ENCODE measurements around the gene AKIRIN2. TPM values are rescaled to one million over a fixed set of nuclear protein-coding genes. Genes with fewer than 3 reads are reported as not detected.

AKIRIN2 gene
- total and polyA plus RNA-seq, 2 donors (not counting 3 experiments of a cell fraction or from before 2014, with no cell fraction given) = 19.0 to 46.4 TPM

DNA sequence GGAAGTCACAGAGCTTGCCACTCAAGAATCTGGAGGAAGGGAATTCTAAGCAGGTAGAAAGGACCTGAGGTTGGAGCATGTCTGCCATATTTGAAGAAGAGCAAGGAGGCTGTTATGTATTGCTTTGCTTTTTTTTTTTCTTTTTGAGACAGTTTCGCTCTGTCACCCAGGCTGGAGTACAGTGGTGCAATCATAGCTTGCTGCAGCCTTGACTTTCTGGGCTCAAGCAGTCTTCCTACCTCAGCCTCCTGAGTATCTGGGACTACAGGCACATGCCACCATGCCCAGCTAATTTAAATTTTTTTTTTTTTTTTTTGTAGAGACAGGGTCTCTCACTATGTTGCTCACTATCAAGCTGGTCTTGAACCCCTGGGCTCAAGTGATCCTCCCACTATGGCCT lies 71.3 kb downstream of the AKIRIN2 start:
- Histone ChIP-seq H3K27me3 (ENCODE audit: control insufficient read depth in 2 of 2, insufficient read depth in 2 of 2, low read length in 2 of 2) (no peaks in the 10 kb centered on the region), H4K20me1 (replicated peaks; ENCODE audit: control insufficient read depth, extremely low read depth, insufficient read depth, low read length) (no peaks in the 10 kb centered on the region), H3K9me3 (replicated peaks; ENCODE audit: control insufficient read depth, insufficient read depth, low read length) (no peaks in the 10 kb centered on the region), H3K9me1 (replicated peaks; ENCODE audit: control insufficient read depth, extremely low read depth, insufficient read depth, low read length) (no peaks in the 10 kb centered on the region), H3K4me1 (ENCODE audit: control insufficient read depth, extremely low read depth, insufficient read depth, low read length) (no peaks in the 10 kb centered on the region), H3K4me3 (replicated peaks in 1 of 3; ENCODE audit: insufficient read depth in 1 of 3, low read depth in 1 of 3, low read length in 3 of 3) (no peak overlapping the region), H3K27ac (ENCODE audit: insufficient read depth, low read depth, low read length) (no peak overlapping the region), H3K9ac (replicated peaks; ENCODE audit: extremely low read depth, insufficient read depth, low read length) (no peak overlapping the region), H2AFZ (ENCODE audit: low read depth, low read length) (no peak overlapping the region), H3K79me2 (ENCODE audit: control insufficient read depth, insufficient read depth, low read length) (no peaks in the 10 kb centered on the region), H3K4me2 (ENCODE audit: insufficient read depth, low read length) (no peak overlapping the region), H3K36me3 (ENCODE audit: control insufficient read depth in 2 of 2, extremely low read depth in 1 of 2, insufficient read depth in 2 of 2, low read length in 2 of 2) (no peaks in the 10 kb centered on the region)
- no TSS peak for BruUV-seq (replicated peaks)
- DNase-seq (ENCODE audit: low read depth, low spot score) (no peak), FAIRE-seq (no peak)
- ChIA-PET CTCF (interaction anchor here (0.6 kb wide), 2 partner anchors 13 to 280 kb away, joined by 3 read pairs; no protein-coding TSS in a partner anchor), POLR2A (interaction anchor here (0.6 to 0.7 kb wide), 2 partner anchors 12 to 467 kb away, joined by 3 read pairs; no protein-coding TSS in a partner anchor)
- no peak for TF ChIP-seq MYC (IDR thresholded peaks at IDR 0.05; ENCODE audit: low read depth, low read length)
- TF ChIP-seq FOS (IDR thresholded peaks at IDR 0.05; ENCODE audit: borderline replicate concordance, insufficient read depth, low read length) = no peak
- no peak for TF ChIP-seq GATA2 (IDR thresholded peaks at IDR 0.05; ENCODE audit: insufficient read depth, insufficient read length, low read depth, low read length)
- no peak for TF ChIP-seq EZH2 (IDR thresholded peaks at IDR 0.05; ENCODE audit: borderline replicate concordance, low read depth, low read length, severe bottlenecking)
- TF ChIP-seq, protein P1, sequence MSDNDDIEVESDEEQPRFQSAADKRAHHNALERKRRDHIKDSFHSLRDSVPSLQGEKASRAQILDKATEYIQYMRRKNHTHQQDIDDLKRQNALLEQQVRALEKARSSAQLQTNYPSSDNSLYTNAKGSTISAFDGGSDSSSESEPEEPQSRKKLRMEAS (IDR thresholded peaks at IDR 0.05; ENCODE audit: insufficient read depth, insufficient read length) = no peak
- no peak for TF ChIP-seq JUN (IDR thresholded peaks at IDR 0.05; ENCODE audit: borderline replicate concordance, insufficient read depth, insufficient read length, low read depth)
- no peak for TF ChIP-seq POLR2AphosphoS5 (IDR thresholded peaks at IDR 0.05; ENCODE audit: insufficient read depth, low read depth, low read length)
- no peak for TF ChIP-seq POLR2A (IDR thresholded peaks at IDR 0.05; ENCODE audit: low read depth, low read length)
- TF ChIP-seq, protein P2, sequence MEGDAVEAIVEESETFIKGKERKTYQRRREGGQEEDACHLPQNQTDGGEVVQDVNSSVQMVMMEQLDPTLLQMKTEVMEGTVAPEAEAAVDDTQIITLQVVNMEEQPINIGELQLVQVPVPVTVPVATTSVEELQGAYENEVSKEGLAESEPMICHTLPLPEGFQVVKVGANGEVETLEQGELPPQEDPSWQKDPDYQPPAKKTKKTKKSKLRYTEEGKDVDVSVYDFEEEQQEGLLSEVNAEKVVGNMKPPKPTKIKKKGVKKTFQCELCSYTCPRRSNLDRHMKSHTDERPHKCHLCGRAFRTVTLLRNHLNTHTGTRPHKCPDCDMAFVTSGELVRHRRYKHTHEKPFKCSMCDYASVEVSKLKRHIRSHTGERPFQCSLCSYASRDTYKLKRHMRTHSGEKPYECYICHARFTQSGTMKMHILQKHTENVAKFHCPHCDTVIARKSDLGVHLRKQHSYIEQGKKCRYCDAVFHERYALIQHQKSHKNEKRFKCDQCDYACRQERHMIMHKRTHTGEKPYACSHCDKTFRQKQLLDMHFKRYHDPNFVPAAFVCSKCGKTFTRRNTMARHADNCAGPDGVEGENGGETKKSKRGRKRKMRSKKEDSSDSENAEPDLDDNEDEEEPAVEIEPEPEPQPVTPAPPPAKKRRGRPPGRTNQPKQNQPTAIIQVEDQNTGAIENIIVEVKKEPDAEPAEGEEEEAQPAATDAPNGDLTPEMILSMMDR (IDR thresholded peaks at IDR 0.05; ENCODE audit: extremely low read depth in 1 of 2, insufficient read depth in 1 of 2, low read depth in 1 of 2, low read length in 2 of 2) = no peak
- intact Hi-C loops (cut with micrococcal nuclease) (no loop called here), dilution Hi-C loops (cut with MboI; ENCODE audit: extremely low pct_ligation_motif_present, low sequenced_read_pairs) (no loop called here)

Measured in endothelial cell of umbilical vein (primary cell).